ENCODE measurements around the gene MIOS.

The MIOS gene

GRCh38 chr7:7584653-7585052 lies 18.0 kb downstream of the MIOS start:
- DNase-seq: no peak

GRCh38 chr7:7585241-7585928 lies 18.7 kb downstream of the MIOS start:
- no peak for DNase-seq

- no peak for DNase-seq
Measured at GRCh38 chr7:7595451-7595850, 28.8 kb downstream of the MIOS start.

- no peak for DNase-seq
Measured at GRCh38 chr7:7596176-7596575, 29.5 kb downstream of the MIOS start.

- no peak for DNase-seq
Measured at GRCh38 chr7:7607010-7607409, 40.3 kb downstream of the MIOS start.

GRCh38 chr7:7609330-7609729 lies 42.6 kb downstream of the MIOS start:
- no peak for DNase-seq

- DNase-seq: no peak
Measured at GRCh38 chr7:7612519-7612918, 45.8 kb downstream of the MIOS start.

- DNase-seq: no peak
Measured at GRCh38 chr7:7613210-7613609, 46.5 kb downstream of the MIOS start.

GRCh38 chr7:7614018-7614741 lies 47.5 kb downstream of the MIOS start:
- DNase-seq: no peak

GRCh38 chr7:7617550-7617949 lies 50.9 kb downstream of the MIOS start:
- DNase-seq: no peak

GRCh38 chr7:7618410-7618809 lies 51.7 kb downstream of the MIOS start:
- no peak for DNase-seq

GRCh38 chr7:7620236-7620635 lies 53.6 kb downstream of the MIOS start:
- DNase-seq: no peak

- DNase-seq: no peak
Measured at GRCh38 chr7:7620644-7621210, 54.0 kb downstream of the MIOS start.

- no peak for DNase-seq
Measured at GRCh38 chr7:7628476-7628875, 61.8 kb downstream of the MIOS start.

GRCh38 chr7:7630626-7631329 lies 64.1 kb downstream of the MIOS start:
- no peak for DNase-seq

- DNase-seq: no peak
Measured at GRCh38 chr7:7639421-7639820, 72.7 kb downstream of the MIOS start.

- DNase-seq: no peak
Measured at GRCh38 chr7:7639847-7640220, 73.2 kb downstream of the MIOS start.

GRCh38 chr7:7640221-7641128 lies 73.8 kb downstream of the MIOS start, which contains the start of gene UMAD1:
Gene UMAD1 (plus strand): TSS chr7:7640752. CDS start chr7:7673372, 32,620 bp downstream.
- DNase-seq: peak; percentile 96 to 98

- DNase-seq: no peak
Measured at GRCh38 chr7:7641129-7641663, 74.5 kb downstream of the MIOS start.

- DNase-seq: no peak
Measured at GRCh38 chr7:7642081-7642480, 75.4 kb downstream of the MIOS start.

- DNase-seq: no peak
Measured at GRCh38 chr7:7647495-7648036, 80.9 kb downstream of the MIOS start.

- no peak for DNase-seq
Measured at GRCh38 chr7:7650682-7651206, 84.1 kb downstream of the MIOS start.
